MM.1S (cell line): ENCODE results near the gene FGF14.

ENCODE experiments used
- DNase-seq: peaks from one replicate; pipeline ENCODE4 v3.0.0-alpha.2; 2015
- H2AFZ ChIP-seq: fragments of 300-600 bp; sonication (generic); 2 replicates; pipeline ENCODE4 v1.6.0; 2016; ENCODE audit warnings: antibody characterized with exemption, low read length
- H3F3A ChIP-seq: fragments of 300-600 bp; sonication (generic); 2 replicates; pipeline ENCODE4 v1.6.1; 2016; ENCODE audit warnings: mild to moderate bottlenecking, antibody characterized with exemption, low read length, moderate library complexity, mixed read lengths; ENCODE audit not compliant: insufficient read depth
- H3K27ac ChIP-seq: fragments of 300-600 bp; sonication (generic); 2 replicates; pipeline ENCODE4 v1.5.1; 2016; ENCODE audit warnings: mild to moderate bottlenecking, low read length
- H3K27me3 ChIP-seq: fragments of 300-600 bp; sonication (generic); replicated peaks from 2 replicates; pipeline ENCODE4 v1.6.0; 2016; ENCODE audit warnings: low read length; ENCODE audit not compliant: insufficient read depth
- H3K36me3 ChIP-seq: fragments of 300-600 bp; sonication (generic); replicated peaks from 2 replicates; pipeline ENCODE4 v1.6.1; 2016; ENCODE audit warnings: mild to moderate bottlenecking, low read length, mixed read lengths; ENCODE audit not compliant: insufficient read depth
- H3K4me1 ChIP-seq: fragments of 300-600 bp; sonication (generic); 2 replicates; pipeline ENCODE4 v1.6.1; 2016; ENCODE audit warnings: low read length, mixed read lengths
- H3K4me2 ChIP-seq: fragments of 300-600 bp; sonication (generic); 2 replicates; pipeline ENCODE4 v1.6.0; 2016; ENCODE audit warnings: low read depth, low read length
- H3K4me3 ChIP-seq: fragments of 300-600 bp; sonication (generic); 2 replicates; pipeline ENCODE4 v1.5.1; 2016; ENCODE audit warnings: low read length, mixed read lengths
- H3K79me2 ChIP-seq: fragments of 300-600 bp; sonication (generic); 2 replicates; pipeline ENCODE4 v1.6.1; 2016; ENCODE audit warnings: mixed run types, low read length, mixed read lengths
- H3K9ac ChIP-seq: fragments of 300-600 bp; sonication (generic); 2 replicates; pipeline ENCODE4 v1.6.1; 2016; ENCODE audit warnings: low read length, mixed read lengths
- H3K9me2 ChIP-seq: fragments of 300-600 bp; sonication (generic); replicated peaks from 2 replicates; pipeline ENCODE4 v1.6.1; 2016; ENCODE audit warnings: mild to moderate bottlenecking, low read length, mixed read lengths; ENCODE audit not compliant: insufficient read depth
- H3K9me3 ChIP-seq: fragments of 300-600 bp; sonication (generic); replicated peaks from 2 replicates; pipeline ENCODE4 v1.6.1; 2016; ENCODE audit warnings: mild to moderate bottlenecking, low read length, mixed read lengths; ENCODE audit not compliant: insufficient read depth
- H4K20me1 ChIP-seq: fragments of 300-600 bp; sonication (generic); 2 replicates; pipeline ENCODE4 v1.6.1; 2016; ENCODE audit warnings: mild to moderate bottlenecking, low read length, moderate library complexity, mixed read lengths; ENCODE audit not compliant: insufficient read depth
- EZH2 ChIP-seq: fragments of 300-600 bp; sonication (generic); optimal IDR thresholded peaks from 2 replicates; pipeline ENCODE3; 2017; ENCODE audit warnings: low read depth, mild to moderate bottlenecking, antibody characterized with exemption, low read length, mixed read lengths
- EZH2phosphoT487 ChIP-seq: fragments of 300-600 bp; sonication (generic); IDR thresholded peaks from 2 replicates; pipeline ENCODE4 v1.6.1; 2018; ENCODE audit warnings: antibody characterized with exemption, low read length
- TF ChIP-seq, protein P1 (sequence below): fragments of 300-600 bp; sonication (generic); IDR thresholded peaks from 2 replicates; pipeline ENCODE4 v1.5.1; 2016; ENCODE audit warnings: antibody characterized with exemption, low read length, mixed read lengths

Gene FGF14

GRCh38 chr13:101986316-101986715, 415.5 kb downstream of the FGF14 start:
- Histone ChIP-seq H3K79me2 (no peaks in the 10 kb centered on the region), H3K36me3 (no peaks in the 10 kb centered on the region), H4K20me1 (no peaks in the 10 kb centered on the region), H3K9me3 (no peaks in the 10 kb centered on the region), H3K9ac (no peak overlapping the region), H3F3A (no peaks in the 10 kb centered on the region), H3K4me3 (no peak overlapping the region), H3K27ac (no peak overlapping the region), H3K4me2 (no peak overlapping the region), H3K9me2 (no peaks in the 10 kb centered on the region), H2AFZ (no peak overlapping the region), H3K4me1 (no peaks in the 10 kb centered on the region), H3K27me3 (no peaks in the 10 kb centered on the region)
- TF ChIP-seq, protein P1, sequence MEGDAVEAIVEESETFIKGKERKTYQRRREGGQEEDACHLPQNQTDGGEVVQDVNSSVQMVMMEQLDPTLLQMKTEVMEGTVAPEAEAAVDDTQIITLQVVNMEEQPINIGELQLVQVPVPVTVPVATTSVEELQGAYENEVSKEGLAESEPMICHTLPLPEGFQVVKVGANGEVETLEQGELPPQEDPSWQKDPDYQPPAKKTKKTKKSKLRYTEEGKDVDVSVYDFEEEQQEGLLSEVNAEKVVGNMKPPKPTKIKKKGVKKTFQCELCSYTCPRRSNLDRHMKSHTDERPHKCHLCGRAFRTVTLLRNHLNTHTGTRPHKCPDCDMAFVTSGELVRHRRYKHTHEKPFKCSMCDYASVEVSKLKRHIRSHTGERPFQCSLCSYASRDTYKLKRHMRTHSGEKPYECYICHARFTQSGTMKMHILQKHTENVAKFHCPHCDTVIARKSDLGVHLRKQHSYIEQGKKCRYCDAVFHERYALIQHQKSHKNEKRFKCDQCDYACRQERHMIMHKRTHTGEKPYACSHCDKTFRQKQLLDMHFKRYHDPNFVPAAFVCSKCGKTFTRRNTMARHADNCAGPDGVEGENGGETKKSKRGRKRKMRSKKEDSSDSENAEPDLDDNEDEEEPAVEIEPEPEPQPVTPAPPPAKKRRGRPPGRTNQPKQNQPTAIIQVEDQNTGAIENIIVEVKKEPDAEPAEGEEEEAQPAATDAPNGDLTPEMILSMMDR: no peak
- TF ChIP-seq EZH2phosphoT487 (no peak), EZH2 (no peak)
- DNase-seq: no peak

GRCh38 chr13:101985321-101985720, 416.5 kb downstream of the FGF14 start:
- no peak overlapping the region for H2AFZ ChIP-seq
- H3K4me2 ChIP-seq: no peak overlapping the region
- no peaks in the 10 kb centered on the region for H3K9me3 ChIP-seq
- no peaks in the 10 kb centered on the region for H3K79me2 ChIP-seq
- no peaks in the 10 kb centered on the region for H4K20me1 ChIP-seq
- H3K4me1 ChIP-seq: no peaks in the 10 kb centered on the region
- H3K27me3 ChIP-seq: no peaks in the 10 kb centered on the region
- no peaks in the 10 kb centered on the region for H3K9me2 ChIP-seq
- TF ChIP-seq, protein P1: no peak
- no peak for TF ChIP-seq EZH2
- H3K36me3 ChIP-seq: no peaks in the 10 kb centered on the region
- H3F3A ChIP-seq: no peaks in the 10 kb centered on the region
- no peak overlapping the region for H3K9ac ChIP-seq
- DNase-seq: no peak
- H3K4me3 ChIP-seq: no peak overlapping the region
- H3K27ac ChIP-seq: no peak overlapping the region

DNA sequence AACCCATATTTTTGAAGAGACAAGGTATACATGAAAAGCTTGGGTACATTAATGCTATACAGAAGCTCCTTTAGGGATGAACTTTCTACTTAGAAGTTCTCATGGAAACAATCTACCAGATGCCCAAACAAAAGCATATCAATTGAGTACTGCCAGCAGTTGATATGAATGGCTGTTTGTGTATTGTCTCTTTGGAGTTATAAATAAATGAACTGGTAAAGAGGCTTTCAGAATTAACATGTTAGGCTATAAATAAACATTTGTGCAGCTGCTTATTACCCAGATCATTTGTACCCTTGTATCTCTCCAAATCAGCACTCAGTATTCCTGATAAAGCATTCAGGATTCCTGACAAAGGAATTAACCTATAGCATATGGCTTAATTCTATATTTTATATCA, 418.9 kb downstream of the FGF14 start:
- H3K9me2 ChIP-seq: no peaks in the 10 kb centered on the region
- no peaks in the 10 kb centered on the region for H3K27me3 ChIP-seq
- no peak overlapping the region for H3K4me3 ChIP-seq
- H3K4me2 ChIP-seq: no peak overlapping the region
- H3F3A ChIP-seq: no peaks in the 10 kb centered on the region
- no peaks in the 10 kb centered on the region for H3K36me3 ChIP-seq
- H3K27ac ChIP-seq: no peak overlapping the region
- H3K79me2 ChIP-seq: no peaks in the 10 kb centered on the region
- no peaks in the 10 kb centered on the region for H3K9me3 ChIP-seq
- no peak overlapping the region for H3K9ac ChIP-seq
- no peaks in the 10 kb centered on the region for H3K4me1 ChIP-seq
- TF ChIP-seq, protein P1: no peak
- no peak for TF ChIP-seq EZH2
- no peak for TF ChIP-seq EZH2phosphoT487
- H2AFZ ChIP-seq: no peak overlapping the region
- no peak for DNase-seq
- H4K20me1 ChIP-seq: no peaks in the 10 kb centered on the region

DNA sequence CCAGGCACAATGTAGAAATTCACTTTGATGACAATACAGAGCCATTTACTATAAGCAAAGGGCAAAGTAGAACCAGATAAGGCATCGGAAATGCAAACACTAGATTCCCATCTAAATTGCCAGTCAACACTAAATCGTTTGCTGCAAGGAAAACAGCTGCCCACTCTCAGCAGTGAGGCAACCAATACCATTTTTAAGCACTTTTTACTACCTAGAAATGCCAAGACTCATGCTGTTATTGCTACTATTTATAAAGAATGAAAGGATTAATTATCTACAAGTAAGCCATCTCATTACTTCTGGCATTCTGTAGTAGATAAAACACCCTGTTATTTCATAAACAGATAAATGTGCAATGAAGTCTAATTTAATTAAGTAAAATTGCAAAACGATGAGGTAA, 422.0 kb downstream of the FGF14 start:
- Histone ChIP-seq H3F3A (no peaks in the 10 kb centered on the region), H3K4me2 (no peak overlapping the region), H3K27me3 (no peaks in the 10 kb centered on the region), H3K9me3 (no peaks in the 10 kb centered on the region), H3K36me3 (no peaks in the 10 kb centered on the region), H3K9me2 (no peaks in the 10 kb centered on the region), H4K20me1 (no peaks in the 10 kb centered on the region), H3K4me3 (no peak overlapping the region), H2AFZ (no peak overlapping the region), H3K79me2 (no peaks in the 10 kb centered on the region), H3K4me1 (no peaks in the 10 kb centered on the region), H3K9ac (no peak overlapping the region), H3K27ac (no peak overlapping the region)
- no peak for DNase-seq
- TF ChIP-seq, protein P1: no peak
- TF ChIP-seq EZH2 (no peak), EZH2phosphoT487 (no peak)
